ENCODE measurements around the gene GRK4.

DNA sequence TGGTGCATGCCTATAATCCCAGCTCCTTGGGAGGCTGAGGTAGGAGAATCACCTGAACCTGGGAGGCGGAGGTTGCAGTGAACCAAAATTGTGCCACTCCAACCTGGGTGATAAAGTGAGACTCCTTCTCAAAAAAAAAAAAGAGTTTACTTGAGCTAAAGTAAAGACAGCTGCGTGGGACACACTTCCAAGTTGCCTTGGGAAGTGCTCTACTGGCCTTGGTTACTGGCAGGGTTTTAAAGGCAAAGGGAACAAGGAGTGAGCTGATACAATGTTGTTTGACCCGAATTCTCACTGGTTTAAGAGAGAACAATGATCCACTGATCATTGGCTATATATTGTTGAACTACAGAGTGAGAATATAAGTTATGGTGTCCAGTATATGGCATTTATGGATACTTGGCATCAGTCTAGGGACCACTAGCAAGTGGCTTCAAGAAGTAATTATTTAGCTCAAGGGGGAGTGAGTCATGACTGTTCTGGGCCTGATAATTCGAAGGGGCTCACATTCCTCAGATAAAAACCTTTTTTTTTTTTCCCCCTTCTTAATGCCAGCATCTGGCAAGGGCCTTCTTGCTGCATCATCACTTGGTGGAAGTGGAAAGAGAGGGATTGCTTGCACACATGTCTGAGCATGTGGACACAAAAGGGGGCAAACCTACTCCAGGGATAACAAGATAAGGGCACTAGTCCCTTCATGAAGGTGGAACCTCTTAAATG, 32.3 kb downstream of the GRK4 start:
- no peak for TF ChIP-seq ZBTB7A (IDR thresholded peaks at IDR 0.05; ENCODE audit: low read depth)
- no peak for TF ChIP-seq FOXM1 (IDR thresholded peaks at IDR 0.05; ENCODE audit: borderline replicate concordance, low read depth)
- TF ChIP-seq MAX (IDR thresholded peaks at IDR 0.05), result no peak
- no peak for TF ChIP-seq CEBPB (IDR thresholded peaks at IDR 0.05)
- TF ChIP-seq TAF1 (IDR thresholded peaks at IDR 0.05; ENCODE audit: low read depth), result no peak
- TF ChIP-seq RAD21 (IDR thresholded peaks at IDR 0.05; ENCODE audit: low read depth), result no peak
- no peak for TF ChIP-seq EP300 (IDR thresholded peaks at IDR 0.05; ENCODE audit: borderline replicate concordance)
- TF ChIP-seq TEAD4 (IDR thresholded peaks at IDR 0.05), result no peak
- TF ChIP-seq CREB1 (IDR thresholded peaks at IDR 0.05; ENCODE audit: low read depth), result no peak
- no peak for TF ChIP-seq EGR1 (IDR thresholded peaks at IDR 0.05)

Measured in Ishikawa (cell line).